ENCODE data around the gene C12orf50.
"Not testable (repeated sequence)": the region's sequence is repeated elsewhere in the genome, so short reads cannot be mapped to it uniquely, and the experiment has no call there.

C12orf50 gene

DNA sequence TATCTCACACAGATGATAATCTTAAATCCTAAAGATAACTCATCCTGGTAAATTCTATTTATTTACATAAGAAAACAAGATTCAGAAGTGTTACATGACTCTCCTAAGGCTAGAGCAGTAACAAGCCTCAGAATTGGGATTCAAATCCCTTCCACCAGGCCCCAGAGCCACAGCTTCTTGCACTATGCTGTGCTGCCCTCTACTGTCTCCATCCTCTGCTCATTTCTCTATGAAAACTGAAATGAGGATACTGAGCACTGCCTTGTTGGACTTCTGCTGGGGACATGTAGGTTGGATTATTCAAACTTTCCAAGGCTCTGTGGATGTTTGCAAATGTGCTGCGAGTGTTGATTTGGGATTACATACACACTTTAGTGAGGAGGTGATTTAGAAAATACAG is 23.5 kb upstream of the C12orf50 start:
- DNase-seq (ENCODE audit: low spot score), result no peak
- TF ChIP-seq, protein P1, sequence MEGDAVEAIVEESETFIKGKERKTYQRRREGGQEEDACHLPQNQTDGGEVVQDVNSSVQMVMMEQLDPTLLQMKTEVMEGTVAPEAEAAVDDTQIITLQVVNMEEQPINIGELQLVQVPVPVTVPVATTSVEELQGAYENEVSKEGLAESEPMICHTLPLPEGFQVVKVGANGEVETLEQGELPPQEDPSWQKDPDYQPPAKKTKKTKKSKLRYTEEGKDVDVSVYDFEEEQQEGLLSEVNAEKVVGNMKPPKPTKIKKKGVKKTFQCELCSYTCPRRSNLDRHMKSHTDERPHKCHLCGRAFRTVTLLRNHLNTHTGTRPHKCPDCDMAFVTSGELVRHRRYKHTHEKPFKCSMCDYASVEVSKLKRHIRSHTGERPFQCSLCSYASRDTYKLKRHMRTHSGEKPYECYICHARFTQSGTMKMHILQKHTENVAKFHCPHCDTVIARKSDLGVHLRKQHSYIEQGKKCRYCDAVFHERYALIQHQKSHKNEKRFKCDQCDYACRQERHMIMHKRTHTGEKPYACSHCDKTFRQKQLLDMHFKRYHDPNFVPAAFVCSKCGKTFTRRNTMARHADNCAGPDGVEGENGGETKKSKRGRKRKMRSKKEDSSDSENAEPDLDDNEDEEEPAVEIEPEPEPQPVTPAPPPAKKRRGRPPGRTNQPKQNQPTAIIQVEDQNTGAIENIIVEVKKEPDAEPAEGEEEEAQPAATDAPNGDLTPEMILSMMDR (IDR thresholded peaks at IDR 0.05; ENCODE audit: extremely low read depth, missing control alignments), result peak; percentile 27

DNA sequence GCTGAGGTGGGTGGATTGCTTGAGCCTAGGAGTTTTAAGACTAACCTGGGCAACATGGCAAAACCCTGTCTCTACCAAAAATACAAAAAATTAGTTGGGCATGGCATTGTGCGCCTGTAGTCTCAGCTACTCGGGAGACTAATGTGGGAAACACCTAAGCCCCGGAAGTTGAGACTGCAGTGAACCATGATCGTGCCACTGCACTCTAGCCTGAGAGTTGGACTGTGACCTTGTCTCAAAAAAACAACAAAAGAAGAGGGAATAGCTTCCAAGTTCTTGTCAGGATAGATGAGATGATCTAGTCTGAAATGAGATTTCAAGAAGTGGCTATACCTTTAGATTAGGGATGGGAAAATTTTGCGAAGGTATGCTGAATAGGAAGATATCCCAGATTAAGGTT is 14.8 kb upstream of the C12orf50 start:
- DNase-seq (ENCODE audit: low spot score), result no peak
- TF ChIP-seq, protein P1 (IDR thresholded peaks at IDR 0.05; ENCODE audit: extremely low read depth, missing control alignments), result no peak

DNA sequence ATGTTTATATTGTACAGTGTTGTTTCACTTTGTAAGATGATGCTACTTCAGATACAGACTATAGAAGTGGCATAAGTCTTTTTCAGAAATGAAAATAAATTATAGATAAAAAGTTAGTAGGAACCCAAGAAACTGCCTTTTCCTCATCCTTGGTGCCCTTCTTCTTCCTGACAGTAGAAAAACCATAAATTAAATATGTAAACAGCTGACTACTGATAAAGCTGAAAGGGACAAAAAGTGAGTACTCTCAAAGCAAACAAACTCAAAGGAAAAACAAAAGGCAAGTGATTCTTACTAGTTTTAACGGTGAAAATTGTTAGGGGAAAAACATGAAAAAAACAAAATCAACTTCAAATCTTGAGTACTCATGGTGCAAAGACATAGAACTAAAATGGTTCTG is 8.6 kb upstream of the C12orf50 start:
- DNase-seq (ENCODE audit: low spot score), result no peak
- TF ChIP-seq, protein P1 (IDR thresholded peaks at IDR 0.05; ENCODE audit: extremely low read depth, missing control alignments), result no peak

DNA sequence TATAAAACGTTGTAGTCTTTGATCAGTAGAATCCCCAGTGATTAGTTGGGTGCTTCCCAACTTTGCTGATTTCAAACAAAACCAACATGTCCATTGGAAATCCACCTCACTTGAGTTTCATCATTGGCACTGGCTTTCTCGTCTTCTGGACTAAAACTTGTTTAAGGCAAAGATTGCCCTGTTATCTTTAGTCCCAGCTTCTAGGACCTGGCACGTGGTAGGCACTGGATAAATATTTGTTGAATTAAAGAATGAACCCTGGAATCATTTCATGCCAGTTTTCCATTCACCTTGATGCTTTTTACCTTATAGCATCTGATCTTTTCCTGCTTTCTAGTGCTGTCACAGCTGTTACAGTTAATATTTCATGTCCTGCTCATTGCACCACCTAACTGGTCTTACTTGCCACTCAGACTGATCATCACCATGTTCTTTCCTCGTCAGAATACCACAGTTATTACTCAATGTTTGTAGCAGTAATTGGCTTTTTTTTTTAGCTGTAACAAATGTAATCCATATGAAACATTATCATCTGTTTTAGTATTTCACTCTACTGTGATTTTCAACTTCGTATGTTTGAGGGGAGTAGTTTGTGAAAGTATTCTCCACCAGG is 7.3 kb upstream of the C12orf50 start:
- no peak for DNase-seq (ENCODE audit: low spot score)
- TF ChIP-seq, protein P1 (IDR thresholded peaks at IDR 0.05; ENCODE audit: extremely low read depth, missing control alignments), result no peak

DNA sequence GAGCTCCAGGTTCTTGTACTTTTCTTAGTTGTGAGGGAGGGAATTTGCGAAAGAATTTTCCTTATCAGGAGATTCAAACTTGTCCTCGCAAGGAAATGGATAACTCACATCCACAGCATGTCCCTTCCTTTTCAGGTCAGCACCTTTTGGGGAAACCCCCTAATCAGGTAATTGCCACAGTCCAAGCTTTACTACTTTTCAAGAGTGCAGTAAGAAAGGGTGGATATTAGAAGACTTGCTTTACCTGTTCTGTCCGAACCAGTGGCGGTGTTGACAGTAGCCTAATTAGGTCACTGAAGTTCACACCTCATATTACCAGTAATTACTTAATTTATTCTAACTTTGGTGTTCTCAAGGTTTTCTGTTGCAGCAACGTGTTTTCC is 6.7 kb upstream of the C12orf50 start:
- peak; percentile 17 for DNase-seq (ENCODE audit: low spot score)
- TF ChIP-seq, protein P1 (IDR thresholded peaks at IDR 0.05; ENCODE audit: extremely low read depth, missing control alignments), result no peak

DNA sequence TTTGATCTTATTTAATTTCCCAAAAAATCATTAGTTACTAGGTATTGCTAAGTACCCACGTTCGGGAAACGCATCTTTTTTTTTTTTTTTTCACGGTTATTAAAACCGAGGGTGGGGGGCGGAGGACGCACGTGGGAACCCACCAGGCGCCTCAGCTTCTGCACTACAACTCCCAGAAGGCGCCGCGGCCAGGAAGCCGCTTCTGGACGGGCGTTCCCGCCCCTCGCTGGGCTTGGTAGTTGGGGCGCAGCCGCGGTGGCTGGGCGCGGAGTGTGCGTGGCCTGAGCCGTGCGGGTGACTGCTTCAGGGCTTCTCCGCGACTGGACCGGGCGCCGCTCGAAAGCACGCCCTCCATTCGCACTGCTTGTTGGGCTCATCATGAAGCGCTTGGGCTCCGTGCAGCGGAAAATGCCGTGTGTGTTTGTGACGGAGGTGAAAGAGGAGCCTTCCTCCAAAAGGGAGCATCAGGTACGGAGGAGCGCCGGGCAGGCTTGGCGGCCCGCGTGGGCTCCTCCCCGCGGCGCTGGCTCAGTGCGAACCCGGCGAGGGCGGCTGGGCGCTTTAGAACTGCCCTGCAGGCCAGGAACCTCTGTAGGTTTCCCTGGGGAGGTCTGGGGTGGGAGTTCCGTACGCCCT is 6.2 kb upstream of the C12orf50 start:
- DNase-seq (ENCODE audit: low spot score), result peak; percentile 88
- TF ChIP-seq, protein P1 (IDR thresholded peaks at IDR 0.05; ENCODE audit: extremely low read depth, missing control alignments), result no peak

DNA sequence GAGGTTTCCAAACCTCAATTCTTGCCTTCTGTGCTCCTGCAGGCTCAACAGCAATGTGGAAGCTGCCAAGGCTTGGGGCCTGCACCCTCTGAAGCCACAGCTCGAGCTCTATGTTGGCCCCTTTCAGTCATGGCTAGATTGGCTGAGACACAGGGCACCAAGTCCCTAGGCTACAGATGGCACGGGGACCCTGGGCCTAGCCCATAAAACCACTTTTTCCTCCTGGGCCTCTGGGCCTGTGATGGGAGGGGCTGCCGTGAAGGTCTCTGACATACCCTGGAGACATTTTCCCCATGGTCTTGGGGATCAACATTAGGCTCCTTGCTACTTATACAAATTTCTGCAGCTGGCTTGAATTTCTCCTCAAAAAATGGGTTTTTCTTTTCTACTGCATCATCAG is 2.0 kb upstream of the C12orf50 start:
- DNase-seq (ENCODE audit: low spot score), result not testable (repeated sequence)

DNA sequence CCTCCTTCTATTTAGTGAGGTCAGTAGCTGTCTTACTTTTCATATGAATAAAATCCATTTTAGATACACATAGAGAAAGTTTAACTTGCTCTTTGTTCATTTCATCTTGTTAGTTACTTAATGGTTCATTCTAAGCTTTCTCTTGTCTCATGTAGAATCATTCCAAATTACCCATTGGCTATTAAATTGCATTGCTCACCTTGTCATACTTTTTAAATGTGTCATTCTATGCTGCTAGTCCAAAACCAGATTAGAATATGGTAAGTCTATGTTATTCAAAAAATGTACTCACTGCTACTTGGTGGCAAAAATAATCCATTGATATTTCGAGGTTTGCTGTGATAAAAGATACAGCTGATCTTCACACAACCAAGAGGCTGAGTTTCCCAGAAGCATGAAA is 3.0 kb downstream of the C12orf50 start:
- DNase-seq (ENCODE audit: low spot score), result no peak

More for the DNA sequence above, 3.0 kb downstream of the C12orf50 start:
- TF ChIP-seq, protein P1 (IDR thresholded peaks at IDR 0.05; ENCODE audit: extremely low read depth, missing control alignments), result no peak
